Measurements from ENCODE around the gene IRF2BP1. TPM values are rescaled to one million over a fixed set of nuclear protein-coding genes. Genes with fewer than 3 reads are reported as not detected.
"Not testable (repeated sequence)": the region's sequence is repeated elsewhere in the genome, so short reads cannot be mapped to it uniquely, and the experiment has no call there.

IRF2BP1 gene
- total RNA-seq, 1 experiment from 2014 or later, result 50.1 TPM

- DNase-seq (ENCODE audit: low read depth in 1 of 2, low spot score in 2 of 2); H3K27ac ChIP-seq; H3K9me3 ChIP-seq (replicated peaks); H3K4me3 ChIP-seq; H3K36me3 ChIP-seq: not testable (repeated sequence)
- H3K27me3 ChIP-seq (replicated peaks), result peaks cover 41% of the 10 kb centered on the region
- peaks cover 11% of the 10 kb centered on the region for H3K4me1 ChIP-seq (replicated peaks)
Observed at GRCh38 chr19:45867241-45867640, 18.7 kb downstream of the IRF2BP1 start.

- Histone ChIP-seq H3K27ac (no peak overlapping the region), H3K4me3 (no peak overlapping the region), H3K27me3 (replicated peaks) (peaks cover 41% of the 10 kb centered on the region), H3K4me1 (replicated peaks) (peaks cover 15% of the 10 kb centered on the region), H3K9me3 (replicated peaks) (peaks cover 4% of the 10 kb centered on the region), H3K36me3 (peaks cover 6% of the 10 kb centered on the region)
- DNase-seq (ENCODE audit: low read depth in 1 of 2, low spot score in 2 of 2), result no peak
Observed at GRCh38 chr19:45866400-45867176, 19.4 kb downstream of the IRF2BP1 start.

- Histone ChIP-seq H3K36me3 (peaks cover 11% of the 10 kb centered on the region), H3K27me3 (replicated peaks) (peaks cover 36% of the 10 kb centered on the region), H3K4me3 (no peak overlapping the region), H3K4me1 (replicated peaks) (peaks cover 18% of the 10 kb centered on the region), H3K9me3 (replicated peaks) (peaks cover 4% of the 10 kb centered on the region), H3K27ac (no peak overlapping the region)
- DNase-seq (ENCODE audit: low read depth in 1 of 2, low spot score in 2 of 2), result no peak
Observed at GRCh38 chr19:45865269-45865948, 20.5 kb downstream of the IRF2BP1 start.

- Histone ChIP-seq H3K27ac (no peak overlapping the region), H3K27me3 (replicated peaks) (peaks cover 36% of the 10 kb centered on the region), H3K9me3 (replicated peaks) (peaks cover 4% of the 10 kb centered on the region), H3K4me3 (no peak overlapping the region), H3K4me1 (replicated peaks) (peaks cover 18% of the 10 kb centered on the region), H3K36me3 (peaks cover 12% of the 10 kb centered on the region)
- DNase-seq (ENCODE audit: low read depth in 1 of 2, low spot score in 2 of 2), result no peak
Observed at GRCh38 chr19:45864629-45865082, 21.3 kb downstream of the IRF2BP1 start.

- peaks cover 33% of the 10 kb centered on the region for H3K27me3 ChIP-seq (replicated peaks)
- peaks cover 4% of the 10 kb centered on the region for H3K9me3 ChIP-seq (replicated peaks)
- H3K4me3 ChIP-seq, result peak within 1 kb of the TSS; percentile 75
- H3K36me3 ChIP-seq, result peaks cover 17% of the 10 kb centered on the region
- H3K4me1 ChIP-seq (replicated peaks), result peaks cover 18% of the 10 kb centered on the region
- peak in 1 of 2 experiments; percentile 31 for DNase-seq (ENCODE audit: low read depth in 1 of 2, low spot score in 2 of 2)
- no peak within 1 kb of the TSS for H3K27ac ChIP-seq
Observed at GRCh38 chr19:45863840-45864628, 21.9 kb downstream of the IRF2BP1 start, which contains the start of gene FOXA3. TSS of gene FOXA3 (plus strand) at chr19:45864326. CDS start at chr19:45864457, 131 bp downstream.

GRCh38 chr19:45863335-45863839 is 22.6 kb downstream of the IRF2BP1 start:
- no peak overlapping the region for H3K27ac ChIP-seq
- H3K9me3 ChIP-seq (replicated peaks), result peaks cover 4% of the 10 kb centered on the region
- H3K27me3 ChIP-seq (replicated peaks), result peaks cover 33% of the 10 kb centered on the region
- peak overlapping the region; percentile 75 for H3K4me3 ChIP-seq
- H3K36me3 ChIP-seq, result peaks cover 23% of the 10 kb centered on the region
- DNase-seq (ENCODE audit: low read depth in 1 of 2, low spot score in 2 of 2), result no peak
- H3K4me1 ChIP-seq (replicated peaks), result peaks cover 18% of the 10 kb centered on the region

GRCh38 chr19:45862564-45863334 is 23.2 kb downstream of the IRF2BP1 start, which contains the start of gene SYMPK:
TSS of gene SYMPK (minus strand) at chr19:45863147. CDS start at chr19:45854495, 8,652 bp downstream.
- H3K9me3 ChIP-seq (replicated peaks), result peaks cover 4% of the 10 kb centered on the region
- peaks cover 33% of the 10 kb centered on the region for H3K27me3 ChIP-seq (replicated peaks)
- H3K36me3 ChIP-seq, result peaks cover 29% of the 10 kb centered on the region
- H3K4me1 ChIP-seq (replicated peaks), result peaks cover 18% of the 10 kb centered on the region
- peak; percentile 95 to 99 for DNase-seq (ENCODE audit: low read depth in 1 of 2, low spot score in 2 of 2)
- H3K27ac ChIP-seq, result peak within 1 kb of the TSS; percentile 55
- H3K4me3 ChIP-seq, result peak within 1 kb of the TSS; percentile 75

- H3K36me3 ChIP-seq, result peaks cover 32% of the 10 kb centered on the region
- peak overlapping the region; percentile 75 for H3K4me3 ChIP-seq
- peaks cover 18% of the 10 kb centered on the region for H3K4me1 ChIP-seq (replicated peaks)
- no peak for DNase-seq (ENCODE audit: low read depth in 1 of 2, low spot score in 2 of 2)
- H3K27me3 ChIP-seq (replicated peaks), result peaks cover 33% of the 10 kb centered on the region
- H3K27ac ChIP-seq, result peak overlapping the region; percentile 55
- peaks cover 4% of the 10 kb centered on the region for H3K9me3 ChIP-seq (replicated peaks)
Observed at GRCh38 chr19:45862271-45862563, 23.7 kb downstream of the IRF2BP1 start.

GRCh38 chr19:45860359-45861259 is 25.3 kb downstream of the IRF2BP1 start:
- no peak for DNase-seq (ENCODE audit: low read depth in 1 of 2, low spot score in 2 of 2)
- Histone ChIP-seq H3K36me3 (peaks cover 41% of the 10 kb centered on the region), H3K27ac (no peak overlapping the region), H3K27me3 (replicated peaks) (peaks cover 23% of the 10 kb centered on the region), H3K4me3 (no peak overlapping the region), H3K4me1 (replicated peaks) (peaks cover 18% of the 10 kb centered on the region), H3K9me3 (replicated peaks) (peaks cover 4% of the 10 kb centered on the region)

GRCh38 chr19:45854167-45854778 is 31.7 kb downstream of the IRF2BP1 start:
- no peaks in the 10 kb centered on the region for H3K27me3 ChIP-seq (replicated peaks)
- no peaks in the 10 kb centered on the region for H3K4me1 ChIP-seq (replicated peaks)
- peaks cover 85% of the 10 kb centered on the region for H3K36me3 ChIP-seq
- DNase-seq (ENCODE audit: low read depth in 1 of 2, low spot score in 2 of 2), result no peak
- no peak overlapping the region for H3K27ac ChIP-seq
- H3K4me3 ChIP-seq, result no peak overlapping the region
- no peaks in the 10 kb centered on the region for H3K9me3 ChIP-seq (replicated peaks)

GRCh38 chr19:45852983-45853382 is 33.0 kb downstream of the IRF2BP1 start:
- Histone ChIP-seq H3K27ac (no peak overlapping the region), H3K4me1 (replicated peaks) (no peaks in the 10 kb centered on the region), H3K9me3 (replicated peaks) (no peaks in the 10 kb centered on the region), H3K36me3 (peaks cover 87% of the 10 kb centered on the region), H3K27me3 (replicated peaks) (no peaks in the 10 kb centered on the region), H3K4me3 (no peak overlapping the region)
- no peak for DNase-seq (ENCODE audit: low read depth in 1 of 2, low spot score in 2 of 2)

Data from SJSA1 (cell line).